Anterior cingulate cortex (tissue), 58 donors: Measurements from ENCODE around the gene SEPTIN10.

Source experiments
- DNase-seq, 58 donors: peaks; one replicate each; lab custom pipeline; 2025; lab: John Stamatoyannopoulos, UW

Gene SEPTIN10

DNA sequence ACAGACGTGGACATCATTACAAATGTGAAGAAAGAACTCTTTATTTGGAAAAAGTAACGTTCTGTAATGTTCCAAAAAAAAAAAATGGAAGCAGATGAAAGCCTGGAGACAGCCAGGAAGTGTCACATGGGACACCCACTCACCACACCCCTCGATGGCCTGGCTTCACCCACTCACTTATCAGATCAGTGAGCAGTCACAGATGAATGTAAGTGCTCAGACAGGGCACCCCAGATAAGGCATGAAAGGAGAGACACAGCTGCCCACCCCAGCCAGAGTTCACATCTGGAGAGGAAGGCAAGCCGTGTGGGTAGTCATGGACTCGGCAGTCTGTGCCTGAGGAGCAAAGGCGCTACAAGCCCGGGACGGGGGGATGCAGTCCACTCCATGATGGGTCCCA, 105.2 kb downstream of the SEPTIN10 start:
- no peak for DNase-seq

GRCh38 chr2:109507828-109508227, 105.9 kb downstream of the SEPTIN10 start:
- no peak for DNase-seq

GRCh38 chr2:109507217-109507616, 106.5 kb downstream of the SEPTIN10 start:
- DNase-seq = peak in 5 of 58 donors; percentile 4 to 44 (median 21)

DNA sequence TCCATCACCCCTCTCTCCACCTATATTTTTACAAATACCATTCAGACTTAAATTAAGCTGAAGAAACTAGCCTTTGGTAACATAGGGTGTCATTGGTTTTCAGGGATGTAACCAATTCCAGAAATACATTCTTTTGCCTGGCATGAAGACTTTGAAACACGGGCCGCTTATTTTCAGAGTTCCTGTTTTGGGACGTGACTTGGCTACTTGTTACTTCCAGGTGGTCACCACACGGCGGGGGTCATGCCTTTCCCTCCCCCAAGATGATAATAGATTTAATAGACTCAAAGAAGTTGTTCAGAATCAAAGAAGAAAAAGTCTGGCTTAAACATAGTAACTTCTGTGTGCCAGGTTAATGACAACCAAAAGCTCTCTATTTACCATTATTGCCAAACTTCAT, 110.6 kb downstream of the SEPTIN10 start:
- no peak for DNase-seq

DNA sequence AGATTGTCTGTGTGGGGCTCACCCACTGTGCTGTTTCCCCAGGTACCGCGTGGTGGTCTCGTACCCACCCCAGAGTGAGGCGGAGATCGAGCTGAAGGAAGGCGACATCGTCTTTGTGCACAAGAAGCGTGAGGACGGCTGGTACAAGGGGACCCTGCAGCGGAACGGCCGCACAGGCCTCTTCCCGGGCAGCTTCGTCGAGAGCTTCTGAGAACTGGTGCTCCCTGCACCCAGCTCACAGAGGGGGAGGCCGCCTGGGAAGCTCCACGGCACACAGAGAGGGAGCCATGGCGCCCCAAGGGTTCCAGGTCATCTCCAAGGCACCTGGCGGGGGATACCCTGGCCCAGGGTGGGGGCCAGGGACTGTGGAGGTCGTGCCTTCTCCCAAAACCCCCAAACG, 112.3 kb downstream of the SEPTIN10 start:
- no peak for DNase-seq

DNA sequence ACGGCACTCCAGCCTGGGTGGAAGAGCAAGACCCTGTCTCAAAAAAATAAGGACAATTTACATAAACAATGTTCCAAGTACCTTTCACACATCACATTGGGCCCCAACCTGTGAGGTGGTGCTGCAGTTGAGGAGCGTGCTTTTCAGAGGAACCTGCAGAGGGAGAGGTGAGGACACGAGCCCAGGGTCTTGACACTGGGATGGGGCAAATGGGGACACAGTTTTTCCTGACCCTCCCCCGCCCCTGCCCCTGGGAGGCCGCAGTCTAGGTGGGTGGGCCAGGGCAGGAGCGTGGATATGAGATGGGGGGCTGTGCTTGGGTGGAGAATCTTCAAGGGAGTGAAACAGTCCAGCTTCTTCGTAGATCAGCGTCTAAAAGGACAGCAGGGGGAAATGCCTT, 112.9 kb downstream of the SEPTIN10 start:
- DNase-seq = no peak

DNA sequence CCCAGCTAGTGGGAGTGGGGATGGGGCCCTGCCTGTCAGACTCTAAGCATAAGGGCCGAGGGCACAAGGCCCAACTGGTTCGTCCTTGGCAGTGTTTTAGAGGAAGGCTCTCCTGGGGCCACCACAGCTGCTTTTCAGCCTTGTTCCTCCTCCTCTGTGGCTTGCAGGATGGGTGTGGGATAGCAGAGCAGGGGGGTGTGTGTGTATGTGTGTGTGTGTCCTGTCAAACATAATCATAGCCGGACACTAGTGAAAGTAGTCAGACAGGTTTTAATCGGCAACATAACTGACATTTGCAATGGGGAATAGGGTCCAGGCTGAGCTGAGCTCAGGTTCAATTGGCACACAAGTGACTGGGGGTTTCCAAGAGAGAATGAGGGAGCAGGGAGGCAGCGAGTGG, 114.2 kb downstream of the SEPTIN10 start:
- DNase-seq = no peak

- DNase-seq = no peak
These were observed 114.9 kb downstream of the SEPTIN10 start for GRCh38 chr2:109498906-109499305.

GRCh38 chr2:109497911-109498870, 115.6 kb downstream of the SEPTIN10 start:
- peak in 26 of 58 donors; percentile 14 to 78 (median 34) for DNase-seq

DNA sequence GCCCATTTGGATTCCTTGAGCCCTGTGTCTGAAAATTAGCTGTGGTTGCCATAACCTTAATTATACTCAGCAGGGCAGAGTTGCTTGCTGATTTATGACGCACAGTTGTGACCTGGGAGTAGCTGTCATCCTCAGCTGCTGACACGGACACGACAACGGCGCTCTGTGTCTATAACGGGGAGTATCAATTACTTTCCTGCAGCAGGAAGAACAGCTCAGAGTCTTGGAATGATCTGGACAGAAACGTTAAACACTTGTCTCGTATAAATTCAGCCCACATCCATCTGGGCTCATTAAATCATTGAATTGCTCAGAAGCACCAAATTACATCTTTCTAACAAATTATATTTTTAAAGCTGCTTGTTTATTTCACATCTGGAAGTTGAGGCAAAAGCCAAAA, 116.3 kb downstream of the SEPTIN10 start:
- DNase-seq = peak in 2 of 58 donors; percentile 13 to 16

DNA sequence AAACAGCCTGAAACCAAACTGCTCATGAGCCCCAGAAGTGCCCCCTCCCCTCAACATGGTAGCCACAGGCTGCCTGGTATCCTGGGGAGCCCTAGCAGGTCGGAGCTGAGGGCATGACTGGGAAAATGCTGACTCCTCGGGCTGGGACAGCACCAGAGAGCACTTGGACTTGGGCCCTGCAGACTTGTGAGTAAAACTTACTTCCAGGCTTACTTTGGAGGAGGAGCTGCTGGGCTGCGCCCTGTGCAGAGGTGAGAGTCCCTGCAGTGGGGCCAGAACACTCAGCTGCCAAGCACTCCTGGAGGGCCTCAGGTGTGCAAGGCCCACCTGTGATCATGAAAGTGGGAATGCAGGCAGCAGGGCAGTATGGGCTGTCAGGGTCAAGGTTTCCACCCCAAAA, 119.4 kb downstream of the SEPTIN10 start:
- DNase-seq = no peak

DNA sequence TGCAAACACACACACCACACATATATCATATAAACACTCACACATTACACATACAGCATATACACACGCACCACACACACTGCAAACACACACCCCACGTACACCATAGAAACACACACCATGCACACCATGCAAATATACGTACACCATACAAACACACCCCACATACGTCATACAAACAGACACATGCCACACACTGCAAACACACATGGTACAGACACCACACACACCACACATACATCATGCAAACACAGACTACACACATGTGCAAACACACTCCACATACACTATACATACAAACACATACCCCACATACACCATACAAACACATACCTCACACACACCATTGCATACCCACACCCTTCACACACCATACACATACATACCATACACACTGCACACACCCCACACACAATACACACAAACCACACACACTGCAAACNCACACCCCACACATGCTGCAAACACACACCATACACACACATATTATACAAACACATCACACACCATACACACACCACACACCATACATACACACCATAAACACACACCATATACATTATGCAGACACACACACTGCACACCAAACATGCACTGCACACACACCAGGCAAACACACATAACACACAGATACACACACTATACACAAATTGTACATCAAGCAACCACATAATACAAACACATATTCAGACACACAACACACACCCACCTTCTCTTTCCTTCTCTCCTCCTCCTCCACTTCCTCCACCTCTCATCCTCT, 120.4 kb downstream of the SEPTIN10 start:
- DNase-seq = no peak
